ENCODE data around the gene SLC35F3.

SLC35F3 gene

DNA sequence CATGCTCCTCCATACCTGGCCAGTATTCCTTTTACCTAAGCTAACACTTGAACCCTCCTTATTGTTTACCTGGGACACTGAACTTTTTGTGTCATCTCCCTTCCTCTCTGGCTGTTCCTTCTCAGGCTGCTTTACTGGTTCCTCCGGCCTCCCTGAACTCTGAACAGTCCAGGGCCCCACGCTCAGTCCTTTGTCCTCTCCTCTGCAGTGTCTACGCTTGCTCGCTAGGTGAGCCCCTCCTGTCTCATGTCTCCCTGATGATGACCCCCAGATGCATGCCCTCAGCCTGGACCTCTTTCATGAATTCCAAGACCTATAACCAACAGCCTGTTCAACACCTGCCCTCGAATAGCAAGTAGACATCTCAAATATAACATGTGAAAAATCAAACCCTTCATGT lies 360.4 kb downstream of the SLC35F3 start:
- H3K9me3 Mint-ChIP-seq (ENCODE audit: low read depth): no peaks in the 10 kb centered on the region
- H3K27ac Mint-ChIP-seq: no peak overlapping the region
- no peak overlapping the region for H3K4me3 Mint-ChIP-seq
- H3K36me3 Mint-ChIP-seq: no peaks in the 10 kb centered on the region
- peaks cover 9% of the 10 kb centered on the region for H3K4me1 Mint-ChIP-seq (ENCODE audit: low read depth)
- no peaks in the 10 kb centered on the region for H3K27me3 Mint-ChIP-seq

DNA sequence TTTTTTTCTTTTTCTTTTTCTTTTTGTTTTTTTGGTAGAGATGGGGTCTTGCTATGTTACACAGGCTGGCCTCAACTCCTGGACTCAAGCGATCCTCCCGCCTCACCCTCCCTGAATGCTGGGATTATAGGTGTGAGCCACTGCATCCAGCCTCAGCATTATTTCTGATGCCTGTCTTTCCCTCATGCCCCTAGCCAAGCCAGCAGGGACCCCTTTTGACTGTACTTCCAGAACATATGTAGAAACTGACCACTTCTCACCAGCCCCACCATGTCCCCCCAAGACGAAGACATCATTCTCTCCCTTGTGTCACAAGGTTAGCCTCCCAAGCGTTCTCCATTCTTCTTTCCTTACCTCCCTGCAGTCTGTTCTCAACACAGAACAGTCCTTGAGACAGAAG lies 360.8 kb downstream of the SLC35F3 start:
- no peak overlapping the region for H3K27ac Mint-ChIP-seq
- peaks cover 11% of the 10 kb centered on the region for H3K4me1 Mint-ChIP-seq (ENCODE audit: low read depth)
- no peaks in the 10 kb centered on the region for H3K36me3 Mint-ChIP-seq
- no peak overlapping the region for H3K4me3 Mint-ChIP-seq
- H3K9me3 Mint-ChIP-seq (ENCODE audit: low read depth): no peaks in the 10 kb centered on the region
- no peaks in the 10 kb centered on the region for H3K27me3 Mint-ChIP-seq

- H3K27ac Mint-ChIP-seq: no peak overlapping the region
- no peak overlapping the region for H3K4me3 Mint-ChIP-seq
- H3K9me3 Mint-ChIP-seq (ENCODE audit: low read depth): no peaks in the 10 kb centered on the region
- no peaks in the 10 kb centered on the region for H3K27me3 Mint-ChIP-seq
- H3K4me1 Mint-ChIP-seq (ENCODE audit: low read depth): peaks cover 11% of the 10 kb centered on the region
- no peaks in the 10 kb centered on the region for H3K36me3 Mint-ChIP-seq
Observed at GRCh38 chr1:234265861-234266260, 361.4 kb downstream of the SLC35F3 start.

DNA sequence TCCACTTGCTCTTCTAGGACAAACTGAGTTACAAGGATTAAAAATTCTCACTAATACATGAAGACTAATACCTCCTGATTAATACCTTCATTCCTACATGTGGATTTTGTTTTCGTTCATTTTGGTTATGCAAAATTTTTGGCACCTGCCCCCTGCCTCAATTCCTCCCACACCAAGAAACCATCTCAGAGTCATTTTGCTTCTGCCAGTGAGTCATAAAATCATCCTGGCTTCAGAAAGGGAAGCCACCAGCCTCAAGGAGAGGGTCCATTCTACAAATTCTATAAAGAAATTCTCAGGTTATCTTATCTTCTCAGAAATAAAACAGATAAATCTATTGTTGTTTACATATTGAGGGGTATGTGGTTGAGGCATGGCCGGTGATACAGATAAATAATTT lies 365.6 kb downstream of the SLC35F3 start:
- Mint-ChIP-seq H3K9me3 (ENCODE audit: low read depth) (no peaks in the 10 kb centered on the region), H3K4me3 (no peak overlapping the region), H3K27me3 (peaks cover 4% of the 10 kb centered on the region), H3K4me1 (ENCODE audit: low read depth) (peaks cover 22% of the 10 kb centered on the region), H3K27ac (no peak overlapping the region), H3K36me3 (no peaks in the 10 kb centered on the region)

- Mint-ChIP-seq H3K36me3 (no peaks in the 10 kb centered on the region), H3K4me3 (no peak overlapping the region), H3K27ac (peak overlapping the region; percentile 58), H3K27me3 (peaks cover 4% of the 10 kb centered on the region), H3K9me3 (ENCODE audit: low read depth) (no peaks in the 10 kb centered on the region), H3K4me1 (ENCODE audit: low read depth) (peaks cover 22% of the 10 kb centered on the region)
Observed at GRCh38 chr1:234270581-234271242, 366.2 kb downstream of the SLC35F3 start.

- Mint-ChIP-seq H3K4me3 (no peak overlapping the region), H3K9me3 (ENCODE audit: low read depth) (no peaks in the 10 kb centered on the region), H3K4me1 (ENCODE audit: low read depth) (peaks cover 22% of the 10 kb centered on the region), H3K27ac (peak overlapping the region; percentile 58), H3K36me3 (no peaks in the 10 kb centered on the region), H3K27me3 (peaks cover 4% of the 10 kb centered on the region)
Observed at GRCh38 chr1:234271243-234271606, 366.7 kb downstream of the SLC35F3 start.

DNA sequence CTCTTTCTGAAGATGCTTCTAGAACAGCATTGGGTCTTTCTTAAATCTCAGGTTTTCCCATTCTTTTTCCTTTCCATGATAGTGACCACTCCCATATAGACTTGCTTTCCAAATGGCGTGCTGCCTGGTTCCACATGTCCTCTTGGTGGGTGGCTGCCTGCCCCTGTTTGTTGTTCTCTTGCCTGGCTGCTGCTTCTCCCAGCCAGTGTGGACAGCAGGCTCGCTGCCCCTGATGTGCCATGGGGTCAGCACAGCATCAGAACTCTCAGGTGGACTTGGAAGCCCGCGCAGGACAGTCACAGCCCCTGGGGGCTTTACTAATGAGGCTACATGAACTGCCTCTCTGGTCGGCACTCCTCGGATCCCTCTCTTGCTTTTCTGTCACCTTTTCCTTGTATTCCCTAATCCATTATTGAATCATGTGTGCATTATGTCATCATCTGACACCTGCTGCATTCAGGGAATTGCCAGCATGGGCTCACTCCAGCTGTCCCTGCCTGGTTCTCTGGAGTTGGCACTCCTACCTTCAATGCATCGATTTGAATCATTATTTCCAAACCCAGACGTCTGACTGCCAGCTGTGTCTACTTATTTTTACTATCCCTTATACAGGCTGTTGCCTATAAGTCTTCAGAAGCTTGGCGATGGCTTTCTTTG lies 368.3 kb downstream of the SLC35F3 start:
- peak overlapping the region; percentile 34 for H3K27ac Mint-ChIP-seq
- no peak overlapping the region for H3K4me3 Mint-ChIP-seq
- peaks cover 22% of the 10 kb centered on the region for H3K4me1 Mint-ChIP-seq (ENCODE audit: low read depth)
- peaks cover 4% of the 10 kb centered on the region for H3K27me3 Mint-ChIP-seq
- H3K9me3 Mint-ChIP-seq (ENCODE audit: low read depth): no peaks in the 10 kb centered on the region
- H3K36me3 Mint-ChIP-seq: no peaks in the 10 kb centered on the region

GRCh38 chr1:234273981-234274380 lies 369.5 kb downstream of the SLC35F3 start:
- no peak overlapping the region for H3K27ac Mint-ChIP-seq
- peaks cover 4% of the 10 kb centered on the region for H3K27me3 Mint-ChIP-seq
- no peaks in the 10 kb centered on the region for H3K9me3 Mint-ChIP-seq (ENCODE audit: low read depth)
- no peaks in the 10 kb centered on the region for H3K36me3 Mint-ChIP-seq
- peaks cover 22% of the 10 kb centered on the region for H3K4me1 Mint-ChIP-seq (ENCODE audit: low read depth)
- no peak overlapping the region for H3K4me3 Mint-ChIP-seq

DNA sequence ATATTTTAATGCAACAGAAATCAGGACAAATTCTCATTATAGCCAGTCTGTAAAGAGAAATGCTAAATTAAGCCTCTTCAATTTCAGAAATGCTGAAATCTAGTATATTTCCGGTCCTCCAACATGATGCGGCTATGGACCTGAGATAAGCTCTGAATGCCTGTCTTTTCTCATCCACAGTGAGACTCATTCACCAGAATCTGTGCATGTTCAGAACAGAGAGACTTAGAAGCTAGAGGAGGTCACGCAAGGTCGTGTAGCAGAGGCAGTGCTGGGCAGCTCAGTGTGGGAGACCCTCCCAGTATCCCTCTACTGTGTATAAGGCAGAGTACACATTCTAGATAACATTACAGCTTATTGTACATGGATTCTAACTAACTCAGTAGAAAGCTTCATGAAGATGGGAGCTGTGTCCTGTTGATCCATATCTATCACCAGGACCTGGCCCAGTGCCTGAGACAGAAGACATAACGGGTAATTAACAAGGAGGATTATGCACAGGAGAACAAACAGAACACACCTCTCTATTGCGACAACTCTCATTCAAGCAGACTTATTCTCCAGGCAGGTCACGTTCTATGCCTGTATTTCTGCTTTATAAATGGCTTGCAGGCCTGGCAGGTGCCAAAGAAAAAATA lies 371.8 kb downstream of the SLC35F3 start:
- no peak overlapping the region for H3K4me3 Mint-ChIP-seq

DNA sequence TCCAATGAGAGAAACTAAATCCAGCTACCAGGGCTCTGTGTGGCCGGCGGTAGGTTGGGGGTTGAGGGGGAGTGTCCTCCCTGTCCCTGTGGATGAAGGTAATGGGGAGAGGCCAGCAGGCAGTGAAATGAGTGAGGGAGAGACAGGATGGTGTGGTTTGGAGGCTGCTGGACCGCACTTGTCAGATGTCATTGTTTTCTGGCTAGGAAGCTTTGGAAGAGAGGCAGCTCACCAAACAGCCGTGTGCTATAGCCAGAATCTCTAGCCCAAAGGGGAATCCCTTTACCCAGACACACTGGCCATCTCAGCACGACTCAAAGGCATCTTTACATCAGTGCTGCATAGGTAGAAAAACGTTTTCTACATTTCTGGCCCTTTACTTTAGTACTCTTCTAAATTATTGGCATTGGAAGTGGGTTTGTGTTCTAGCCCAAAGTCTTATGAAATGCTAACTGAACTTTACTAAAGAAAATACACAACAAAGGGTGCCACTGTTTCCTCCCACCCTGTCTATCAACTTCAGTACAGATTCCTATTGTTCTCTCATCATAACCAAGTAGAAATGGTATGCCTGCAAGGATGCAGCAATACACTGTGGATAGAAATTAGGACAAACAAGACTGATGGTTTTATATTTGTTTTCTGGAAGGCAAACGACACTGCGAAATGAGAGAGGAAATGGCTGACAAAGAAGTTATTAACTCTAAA lies 372.8 kb downstream of the SLC35F3 start:
- no peaks in the 10 kb centered on the region for H3K9me3 Mint-ChIP-seq (ENCODE audit: low read depth)
- H3K36me3 Mint-ChIP-seq: no peaks in the 10 kb centered on the region
- H3K27me3 Mint-ChIP-seq: peaks cover 4% of the 10 kb centered on the region
- peaks cover 1% of the 10 kb centered on the region for H3K4me1 Mint-ChIP-seq (ENCODE audit: low read depth)
- H3K4me3 Mint-ChIP-seq: no peak overlapping the region
- no peak overlapping the region for H3K27ac Mint-ChIP-seq

More for the DNA sequence above, 371.8 kb downstream of the SLC35F3 start:
- Mint-ChIP-seq H3K27ac (no peak overlapping the region), H3K4me1 (ENCODE audit: low read depth) (peaks cover 7% of the 10 kb centered on the region), H3K36me3 (no peaks in the 10 kb centered on the region), H3K27me3 (peaks cover 4% of the 10 kb centered on the region), H3K9me3 (ENCODE audit: low read depth) (no peaks in the 10 kb centered on the region)

DNA sequence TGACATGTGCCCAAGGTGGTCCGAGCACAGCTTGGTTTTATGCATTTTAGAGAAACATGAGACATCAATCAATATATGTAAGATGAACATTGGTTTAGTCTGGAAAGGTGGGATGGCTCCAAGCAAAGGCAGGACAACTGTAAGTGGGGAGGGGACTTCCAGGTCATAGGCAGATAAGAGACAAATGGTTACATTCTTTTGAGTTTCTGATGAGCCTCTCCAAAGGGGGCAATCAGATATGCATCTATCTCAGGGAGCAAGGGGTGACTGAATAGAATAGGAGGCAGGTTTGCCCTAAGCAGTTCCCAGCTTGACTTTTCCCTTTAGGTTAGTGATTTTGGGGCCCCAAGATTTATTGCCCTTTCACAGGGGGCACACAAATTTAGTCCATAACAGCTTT lies 374.5 kb downstream of the SLC35F3 start:
- Mint-ChIP-seq H3K4me3 (no peak overlapping the region), H3K36me3 (no peaks in the 10 kb centered on the region), H3K9me3 (ENCODE audit: low read depth) (no peaks in the 10 kb centered on the region)

GRCh38 chr1:234280500-234280899 lies 376.0 kb downstream of the SLC35F3 start:
- Mint-ChIP-seq H3K9me3 (ENCODE audit: low read depth) (no peaks in the 10 kb centered on the region), H3K4me1 (ENCODE audit: low read depth) (no peaks in the 10 kb centered on the region), H3K36me3 (no peaks in the 10 kb centered on the region), H3K4me3 (no peak overlapping the region), H3K27me3 (no peaks in the 10 kb centered on the region), H3K27ac (no peak overlapping the region)

More for the DNA sequence above, 374.5 kb downstream of the SLC35F3 start:
- Mint-ChIP-seq H3K27ac (no peak overlapping the region), H3K27me3 (no peaks in the 10 kb centered on the region), H3K4me1 (ENCODE audit: low read depth) (no peaks in the 10 kb centered on the region)

GRCh38 chr1:234281826-234282489 lies 377.5 kb downstream of the SLC35F3 start:
- no peaks in the 10 kb centered on the region for H3K9me3 Mint-ChIP-seq (ENCODE audit: low read depth)
- H3K36me3 Mint-ChIP-seq: no peaks in the 10 kb centered on the region
- no peak overlapping the region for H3K27ac Mint-ChIP-seq
- H3K4me1 Mint-ChIP-seq (ENCODE audit: low read depth): no peaks in the 10 kb centered on the region
- H3K4me3 Mint-ChIP-seq: no peak overlapping the region
- no peaks in the 10 kb centered on the region for H3K27me3 Mint-ChIP-seq

DNA sequence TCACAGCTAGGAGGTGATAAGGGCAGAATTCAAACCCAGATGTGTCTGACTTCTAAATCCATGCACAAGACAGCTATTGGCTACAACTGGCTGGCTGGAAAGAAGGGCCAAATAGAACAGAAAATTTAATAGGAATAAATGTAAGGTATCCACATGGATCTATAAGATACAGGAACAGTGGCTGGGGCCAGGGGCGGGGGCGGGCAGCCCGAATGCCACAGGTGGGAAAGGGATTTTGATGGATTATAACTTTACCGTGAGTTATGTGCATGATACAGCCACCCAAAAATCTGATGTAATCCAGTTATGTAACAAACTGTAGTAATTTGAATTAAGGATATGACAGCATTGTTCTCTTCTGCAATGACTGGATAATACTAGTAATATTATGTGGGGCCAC lies 381.7 kb downstream of the SLC35F3 start:
- H3K4me3 Mint-ChIP-seq: no peak overlapping the region
- no peak overlapping the region for H3K27ac Mint-ChIP-seq
- H3K4me1 Mint-ChIP-seq (ENCODE audit: low read depth): no peaks in the 10 kb centered on the region
- H3K27me3 Mint-ChIP-seq: peaks cover 1% of the 10 kb centered on the region
- H3K9me3 Mint-ChIP-seq (ENCODE audit: low read depth): peaks cover 14% of the 10 kb centered on the region
- H3K36me3 Mint-ChIP-seq: peaks cover 5% of the 10 kb centered on the region

- Mint-ChIP-seq H3K4me3 (no peak overlapping the region), H3K36me3 (peaks cover 5% of the 10 kb centered on the region), H3K4me1 (ENCODE audit: low read depth) (no peaks in the 10 kb centered on the region), H3K27ac (no peak overlapping the region), H3K9me3 (ENCODE audit: low read depth) (peaks cover 14% of the 10 kb centered on the region), H3K27me3 (peaks cover 1% of the 10 kb centered on the region)
Observed at GRCh38 chr1:234288946-234289345, 384.5 kb downstream of the SLC35F3 start.

Measured in activated naive CD8-positive, alpha-beta T cell (primary cell).